HL-60/S4 (cell line): ENCODE data around the gene MYH16.
"Not testable (repeated sequence)": the region's sequence is repeated elsewhere in the genome, so short reads cannot be mapped to it uniquely, and the experiment has no call there.

Experiments used
- in situ Hi-C: fragments of 300-500 bp; cut with MboI; formaldehyde crosslinking; loops from 2 replicates; pipeline ENCODE4 v1.14.3; 2022; ENCODE audit warnings: low sequenced_read_pairs

MYH16 gene

DNA sequence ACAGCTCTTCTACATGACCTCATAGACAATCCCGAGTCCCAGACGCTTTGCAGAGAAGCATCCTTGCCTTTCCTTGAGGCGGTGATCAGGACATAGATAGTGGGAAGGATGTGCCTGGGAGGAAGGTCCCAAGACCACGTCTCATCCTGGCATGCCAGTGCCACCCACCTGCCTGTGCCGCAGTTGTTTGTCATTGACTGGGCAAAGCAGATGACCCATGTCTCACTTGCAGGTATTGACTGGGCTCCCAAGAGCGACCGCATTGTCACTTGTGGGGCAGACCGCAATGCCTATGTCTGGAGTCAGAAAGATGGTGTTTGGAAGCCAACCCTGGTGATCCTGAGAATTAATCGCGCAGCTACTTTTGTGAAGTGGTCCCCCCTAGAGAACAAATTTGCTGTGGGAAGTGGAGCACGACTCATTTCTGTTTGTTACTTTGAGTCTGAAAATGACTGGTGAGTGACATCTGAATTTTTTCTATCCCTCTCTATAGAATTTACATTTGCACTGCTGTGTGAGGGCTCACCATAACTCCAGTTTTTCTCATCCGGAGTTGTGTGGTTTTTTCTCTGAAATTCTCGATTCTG is 71.5 kb downstream of the MYH16 start:
- in situ Hi-C loops: no loop called here

DNA sequence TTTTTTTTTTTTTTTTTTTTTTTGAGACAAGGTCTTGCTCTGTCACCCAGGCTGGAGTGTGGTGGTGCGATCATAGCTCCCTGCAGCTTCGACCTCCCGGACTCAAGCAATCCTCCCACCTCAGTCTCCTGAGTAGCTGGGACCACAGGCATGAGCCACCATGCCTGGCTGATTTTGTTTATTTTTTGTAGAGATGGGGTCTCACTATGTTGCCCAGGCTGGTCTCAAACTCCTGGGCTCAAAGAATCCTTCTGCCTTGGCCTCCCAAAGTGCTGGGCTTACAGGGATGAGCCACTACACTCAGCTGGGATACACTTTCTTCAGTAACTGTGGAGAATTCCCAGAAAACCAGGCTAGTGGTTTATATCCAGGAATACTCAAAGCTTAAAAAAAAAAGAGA is 78.0 kb downstream of the MYH16 start:
- in situ Hi-C loops: not testable (repeated sequence)

DNA sequence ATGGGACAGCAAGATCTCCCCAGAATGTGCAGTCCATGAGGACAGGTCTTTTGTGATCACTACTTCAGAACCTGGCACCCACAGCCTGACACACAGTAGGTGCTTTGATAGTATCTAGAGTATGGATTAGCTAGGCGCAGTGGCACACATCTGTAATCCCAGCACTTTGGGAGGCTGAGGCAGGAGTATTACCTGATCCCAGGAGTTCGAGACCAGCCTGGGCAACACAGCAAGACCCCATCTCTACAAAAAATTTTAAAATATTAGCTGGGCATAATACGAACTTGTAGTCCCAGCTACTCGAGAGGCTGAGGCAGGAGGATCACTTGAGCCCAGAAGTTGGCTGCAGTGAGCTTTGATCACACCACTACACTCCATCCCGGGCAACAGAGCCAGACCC is 79.6 kb downstream of the MYH16 start:
- in situ Hi-C loops: no loop called here

DNA sequence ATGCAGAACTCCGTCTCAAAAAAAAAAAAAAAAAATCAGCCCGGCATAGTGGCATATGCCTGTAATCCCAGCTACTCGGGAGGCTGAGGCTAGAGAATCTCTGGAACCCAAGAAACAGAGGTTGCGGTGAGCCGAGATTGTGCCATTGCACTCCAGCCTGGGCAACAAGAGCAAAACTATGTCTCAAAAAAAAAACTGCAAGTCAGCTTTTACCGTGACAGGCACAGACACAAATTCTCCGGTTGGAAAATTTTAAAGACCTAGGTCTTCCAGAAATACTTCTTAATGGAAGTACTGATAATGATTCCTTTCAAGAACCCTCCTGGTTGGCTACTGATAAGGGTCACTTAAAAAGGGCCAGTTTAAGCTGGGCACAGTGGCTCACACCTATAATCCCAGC is 82.5 kb downstream of the MYH16 start:
- in situ Hi-C loops: no loop called here

DNA sequence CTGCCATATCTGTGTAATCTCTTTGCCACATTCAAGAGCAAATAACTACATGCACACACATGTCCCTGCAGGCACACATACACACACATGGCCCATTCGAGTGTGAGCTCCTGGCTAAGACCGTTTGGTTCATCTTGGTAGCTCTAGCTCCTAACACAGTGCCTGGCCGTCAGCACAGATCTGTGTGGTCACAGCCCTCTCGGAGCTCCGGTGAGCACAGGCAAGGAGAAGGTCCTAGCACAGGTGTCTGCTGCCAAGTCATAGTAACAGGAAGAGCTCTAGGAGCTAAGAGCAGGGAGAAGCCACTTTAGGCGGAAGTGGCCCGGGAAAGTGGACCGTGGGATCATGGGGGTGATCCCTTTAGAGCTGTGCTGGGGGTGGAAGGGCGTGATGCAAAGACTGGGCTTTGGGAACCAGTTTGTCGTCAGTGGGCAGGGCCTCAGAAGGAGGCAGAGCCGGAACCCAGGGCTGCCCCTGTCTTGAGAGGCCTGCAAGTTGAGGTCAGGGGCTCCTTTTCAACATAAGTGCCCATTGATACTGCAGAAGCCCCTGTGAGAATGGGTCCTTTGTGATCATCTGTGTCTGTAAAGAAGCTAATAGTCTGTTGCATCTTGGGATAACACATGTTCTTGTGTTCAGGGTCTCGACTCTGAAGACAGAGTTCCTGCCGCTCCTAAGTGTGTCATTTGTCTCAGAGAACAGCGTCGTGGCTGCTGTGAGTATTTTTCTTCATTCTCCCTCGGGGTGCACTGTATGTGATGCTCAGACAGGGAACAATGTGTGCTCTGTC is 85.3 kb downstream of the MYH16 start:
- in situ Hi-C loops: no loop called here

DNA sequence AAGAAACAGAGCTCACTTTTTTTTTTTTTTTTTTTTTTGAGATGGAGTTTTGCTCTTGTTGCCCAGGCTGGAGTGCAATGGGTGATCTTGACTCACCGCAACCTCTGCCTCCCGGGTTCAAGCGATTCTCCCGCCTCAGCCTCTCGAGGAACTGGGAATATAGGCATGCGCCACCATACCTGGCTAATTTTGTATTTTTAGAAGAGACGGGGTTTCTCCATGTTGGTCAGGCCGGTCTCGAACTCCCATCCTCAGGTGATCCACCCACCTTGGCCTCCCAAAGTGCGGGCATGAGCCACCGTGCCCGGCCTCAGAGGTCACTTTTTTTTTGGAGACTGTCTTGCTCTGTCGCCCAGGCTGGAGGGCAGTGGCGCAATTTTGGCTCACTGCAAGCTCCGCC is 85.9 kb downstream of the MYH16 start:
- in situ Hi-C loops: not testable (repeated sequence)

DNA sequence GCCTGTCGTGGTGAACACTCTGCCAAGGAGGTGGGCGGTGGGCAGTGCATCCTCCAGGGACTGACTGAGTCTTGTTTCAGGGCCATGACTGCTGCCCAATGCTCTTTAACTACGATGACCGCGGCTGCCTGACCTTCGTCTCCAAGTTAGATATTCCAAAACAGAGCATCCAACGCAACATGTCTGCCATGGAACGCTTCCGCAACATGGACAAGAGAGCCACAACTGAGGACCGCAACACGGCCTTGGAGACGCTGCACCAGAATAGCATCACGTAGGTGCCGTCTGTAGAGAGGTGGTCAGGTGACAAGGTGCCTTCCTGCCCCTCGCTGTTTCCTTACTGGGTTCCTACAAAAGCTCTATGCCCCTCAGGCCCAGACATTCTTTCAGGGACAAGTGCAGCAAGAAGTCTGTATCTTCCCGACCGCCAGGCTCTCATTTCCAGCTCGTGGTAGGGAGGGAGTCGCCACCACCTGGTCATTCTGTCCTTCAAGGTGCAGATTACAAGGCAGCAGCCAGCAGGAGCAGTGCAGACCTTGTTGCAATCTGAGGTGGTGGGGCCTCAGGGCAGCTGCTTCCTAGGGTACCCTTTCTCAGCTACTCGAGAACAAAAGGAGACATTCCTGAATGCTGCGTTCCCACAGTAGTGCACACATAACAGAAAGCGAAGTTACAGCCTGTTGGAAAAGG is 87.0 kb downstream of the MYH16 start:
- in situ Hi-C loops: no loop called here
